AG08396 (cell line): ENCODE data around the gene SEMA3E.

Experiments
- DNase-seq: peaks from one replicate; pipeline ENCODE4 v3.0.0; 2012; ENCODE audit warnings: low spot score, mixed read lengths

The SEMA3E gene

DNA sequence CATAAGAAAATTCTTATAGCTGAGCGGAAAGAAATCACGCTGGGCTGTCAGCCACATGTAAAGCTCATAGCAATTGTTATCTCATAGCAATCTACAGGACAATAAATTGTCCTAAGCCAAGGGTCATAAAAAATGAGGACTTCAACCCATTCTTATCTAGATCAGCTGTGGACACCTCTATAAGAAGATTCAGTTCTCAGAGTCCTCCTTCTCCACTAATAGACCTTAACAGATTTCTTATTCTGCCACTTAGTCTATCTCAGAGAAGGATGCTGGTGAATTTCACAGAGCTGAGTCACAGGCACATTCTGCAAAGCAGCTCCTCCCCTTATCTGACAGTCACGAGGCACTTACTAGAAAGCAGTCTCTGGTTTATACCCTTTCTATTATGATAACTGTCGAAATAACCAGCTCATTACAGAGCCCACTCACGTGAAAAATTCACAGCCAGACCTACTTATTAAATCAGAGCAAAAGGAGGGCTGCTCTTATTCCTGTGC is 300.9 kb downstream of the SEMA3E start:
- DNase-seq: peak; percentile 25

DNA sequence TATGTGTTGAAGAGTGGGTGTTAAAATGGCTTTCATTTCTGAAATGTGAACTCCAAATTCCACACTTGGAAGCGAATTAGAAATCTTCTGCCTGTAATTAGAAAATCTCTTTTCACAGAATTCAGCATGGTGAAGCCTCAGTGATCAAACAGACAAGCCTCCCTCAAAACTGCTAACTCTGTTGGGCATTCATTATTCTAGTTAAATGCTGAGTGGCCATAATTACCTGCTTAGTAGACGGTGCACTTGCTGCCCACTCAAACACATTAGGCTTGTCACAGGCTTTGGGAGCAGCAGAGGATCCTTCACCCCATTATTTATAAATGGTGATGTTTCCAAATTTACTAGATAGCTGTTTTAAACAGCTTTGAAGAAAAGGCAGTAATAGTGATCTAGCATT is 309.0 kb downstream of the SEMA3E start:
- no peak for DNase-seq

DNA sequence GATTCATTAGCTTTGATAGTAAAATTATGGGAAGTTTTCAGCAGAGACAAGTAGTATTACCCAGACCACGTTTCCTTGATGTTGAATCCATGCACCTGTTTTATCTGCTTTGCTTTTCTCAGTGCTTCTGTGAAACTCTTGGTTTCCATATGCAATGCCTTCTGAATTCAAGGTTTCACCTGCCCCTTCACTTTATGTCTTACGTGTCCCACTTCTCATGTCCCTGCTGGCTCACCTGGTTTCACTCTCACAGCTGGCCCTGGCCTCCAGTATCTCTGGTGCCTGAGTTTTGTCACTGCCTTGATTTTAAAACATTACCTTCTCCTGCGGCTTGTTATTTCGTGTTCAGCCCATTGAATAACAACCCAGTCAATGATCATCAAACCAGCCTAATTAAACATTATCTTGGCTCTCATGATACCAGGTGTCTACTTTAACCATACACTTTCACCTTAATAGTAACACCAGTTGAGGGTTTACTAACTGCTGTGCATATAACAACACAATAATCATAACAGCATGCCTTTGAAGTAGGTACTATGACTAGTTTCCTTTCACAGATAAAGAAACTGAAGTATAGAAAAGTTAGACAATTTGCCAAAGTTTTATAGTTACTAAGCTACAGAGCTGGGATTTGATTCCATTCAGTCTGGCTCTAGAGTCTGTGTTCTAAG is 310.5 kb downstream of the SEMA3E start:
- no peak for DNase-seq

DNA sequence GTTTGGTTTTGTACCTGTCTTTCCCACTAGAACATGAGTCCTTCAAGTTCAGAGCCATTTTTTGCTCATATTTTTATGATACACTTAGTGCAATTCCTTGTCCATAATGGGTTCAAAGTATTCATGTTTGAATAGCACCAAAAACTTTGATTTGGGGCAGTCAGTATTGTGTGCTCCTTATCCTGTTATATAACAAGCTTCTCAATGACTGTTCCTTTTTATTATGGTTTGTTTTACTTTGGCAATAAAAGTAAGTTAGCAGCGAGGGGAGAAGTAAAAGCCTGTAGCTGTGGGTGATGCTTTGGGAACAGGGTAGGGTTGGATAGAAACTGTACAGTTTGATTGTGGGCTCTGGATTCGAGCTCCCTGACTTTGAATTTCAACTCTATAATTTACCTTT is 311.9 kb downstream of the SEMA3E start:
- no peak for DNase-seq

DNA sequence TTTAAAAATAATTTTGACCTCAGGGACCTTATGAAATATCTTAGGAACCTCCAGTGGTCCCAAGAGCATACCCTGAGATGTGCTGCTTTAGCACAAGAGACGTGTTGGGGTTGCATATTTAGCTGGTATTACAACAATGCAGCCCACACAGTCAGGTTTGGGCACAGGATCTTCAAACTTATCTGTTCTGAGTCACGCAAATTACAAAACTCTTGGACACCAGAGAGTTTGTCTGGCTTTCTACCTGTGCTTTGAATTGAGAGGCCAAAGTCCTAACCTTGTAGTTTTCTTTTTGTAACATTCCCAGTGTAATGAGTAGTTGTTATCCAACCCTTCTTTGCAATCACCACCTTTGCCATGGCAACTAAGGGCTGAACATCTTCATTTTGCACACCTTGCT is 322.7 kb downstream of the SEMA3E start:
- no peak for DNase-seq

DNA sequence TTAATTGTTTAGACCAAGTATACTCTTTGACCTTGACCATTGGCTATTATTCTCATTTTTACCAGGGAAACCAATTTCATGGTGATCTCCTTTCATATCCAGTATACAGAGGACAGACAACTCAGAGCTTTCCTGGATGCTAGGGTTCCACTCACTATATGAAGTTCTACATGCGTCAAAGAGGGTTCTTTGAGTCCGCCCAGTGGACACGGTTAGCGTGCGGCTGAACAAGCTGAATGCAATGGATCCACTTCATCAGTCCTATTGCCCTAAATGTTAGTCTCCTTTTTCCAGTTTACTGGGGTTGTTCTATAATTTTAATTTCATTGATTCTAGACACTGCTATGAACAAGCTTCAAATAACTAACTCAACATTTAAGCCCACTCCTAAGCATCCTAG is 323.9 kb downstream of the SEMA3E start:
- no peak for DNase-seq

DNA sequence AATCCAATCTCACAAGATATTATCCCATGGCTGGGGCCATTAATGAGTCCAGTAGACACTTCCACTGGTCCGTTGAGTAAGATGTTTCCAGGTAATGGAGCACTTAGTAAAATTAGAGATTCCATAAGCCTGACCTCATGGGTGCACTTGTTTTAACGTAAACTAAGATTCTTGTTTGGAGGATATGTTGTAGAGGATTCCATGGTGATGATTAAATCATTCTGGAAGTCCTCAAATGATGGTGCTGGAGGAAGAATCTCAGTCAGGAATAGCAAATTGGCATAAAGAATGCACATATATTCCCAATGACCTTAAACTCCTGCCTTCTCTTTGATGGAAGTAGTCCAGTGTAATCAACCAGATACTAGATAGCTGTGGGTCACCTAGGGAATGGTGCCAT is 324.3 kb downstream of the SEMA3E start:
- DNase-seq: no peak

DNA sequence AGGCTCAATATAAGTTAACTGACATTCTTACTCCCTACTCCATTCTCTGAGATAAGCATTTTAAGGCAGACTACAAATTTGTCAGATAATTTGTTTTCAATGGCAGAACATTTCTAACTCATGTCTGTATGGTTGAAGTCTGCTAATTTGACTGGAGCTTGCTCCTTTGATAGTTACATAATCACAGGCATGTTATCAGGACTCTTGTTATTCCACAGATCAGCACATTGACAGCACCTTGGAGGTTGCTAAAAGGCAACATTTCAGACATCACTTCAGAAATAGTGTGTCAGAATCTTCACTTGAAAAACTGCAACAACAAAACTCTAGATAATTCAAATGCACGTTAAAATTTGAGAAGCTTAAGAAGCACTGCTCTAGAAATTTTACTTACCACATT is 327.9 kb downstream of the SEMA3E start:
- DNase-seq: no peak

DNA sequence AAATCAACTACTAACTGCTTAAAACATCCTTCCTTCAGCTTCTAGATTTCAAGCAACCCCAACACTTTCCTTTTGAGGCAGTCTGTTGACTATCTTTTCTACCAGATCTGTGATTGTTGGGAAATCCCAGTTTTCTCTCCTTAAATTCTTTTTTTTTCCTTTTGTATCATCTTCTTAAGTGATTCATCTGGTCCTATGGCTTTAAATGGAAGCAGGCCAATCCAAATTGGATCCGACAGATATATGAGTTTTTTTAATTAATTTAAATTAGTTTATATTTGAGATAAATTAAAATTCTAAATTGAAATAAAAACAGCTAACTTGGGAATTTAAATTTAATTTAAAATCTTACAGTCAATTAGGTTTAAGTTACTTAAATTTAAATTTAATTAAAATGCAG is 335.0 kb downstream of the SEMA3E start:
- DNase-seq: no peak
